Liver (tissue), 9 donors: ENCODE measurements around the gene TOP3A. TPM values are rescaled to one million over a fixed set of nuclear protein-coding genes. Genes with fewer than 3 reads are reported as not detected.

ENCODE experiments used
- DNase-seq: peaks from one replicate; pipeline ENCODE4 v3.0.0-alpha.2; 2017; ENCODE audit warnings: low spot score
- H3K27ac ChIP-seq, 2 donors: one replicate each; pipeline ENCODE4 v1.7.0; 2013; ENCODE audit warnings: inconsistent platforms in 2 of 2, low read length in 2 of 2, control low read depth in 1 of 2, low read depth in 1 of 2, mild to moderate bottlenecking in 1 of 2
- H3K27me3 ChIP-seq, 4 donors: one replicate each; pipeline versions ENCODE4 v1.6.1 to v1.7.0; 2013; ENCODE audit warnings: low read length in 3 of 4, inconsistent platforms in 1 of 4, mild to moderate bottlenecking in 1 of 4, moderate library complexity in 1 of 4; ENCODE audit not compliant: control insufficient read depth in 4 of 4, insufficient read depth in 4 of 4
- H3K36me3 ChIP-seq, 4 donors: one replicate each; pipeline versions ENCODE4 v1.6.1 to v1.7.0; 2013; ENCODE audit warnings: low read length in 3 of 4, mild to moderate bottlenecking in 3 of 4, low read depth in 1 of 4, moderate library complexity in 1 of 4; ENCODE audit not compliant: control insufficient read depth in 4 of 4, insufficient read depth in 3 of 4
- H3K4me1 ChIP-seq, 4 donors: one replicate each; pipeline versions ENCODE4 v1.6.1 to v1.7.0; 2013; ENCODE audit warnings: low read length in 3 of 4, mild to moderate bottlenecking in 3 of 4, moderate library complexity in 1 of 4; ENCODE audit not compliant: control insufficient read depth in 4 of 4, insufficient read depth in 4 of 4
- H3K4me3 ChIP-seq, 3 donors: one replicate each; pipeline versions ENCODE4 v1.6.1 to v1.7.0; 2013; ENCODE audit warnings: low read length in 3 of 3, control low read depth in 1 of 3, low read depth in 1 of 3, mild to moderate bottlenecking in 1 of 3
- H3K9ac ChIP-seq, 2 donors: one replicate each; pipeline ENCODE4 v1.7.0; 2013; ENCODE audit warnings: low read length in 2 of 2, mild to moderate bottlenecking in 2 of 2, moderate library complexity in 2 of 2, control low read depth in 1 of 2, low read depth in 1 of 2
- H3K9me3 ChIP-seq, 4 donors: one replicate each; pipeline versions ENCODE4 v1.6.1 to v1.7.0; 2013; ENCODE audit warnings: low read length in 3 of 4; ENCODE audit not compliant: control insufficient read depth in 4 of 4
- ATF3 ChIP-seq: IDR thresholded peaks from 2 replicates; pipeline ENCODE4 v1.6.1; 2016; ENCODE audit warnings: antibody characterized with exemption
- CTCF ChIP-seq: fragments of 150-350 bp; IDR thresholded peaks from 2 replicates; pipeline ENCODE4 v1.5.1; 2017; ENCODE audit warnings: improper control_type of control experiment, low read depth, low read length; ENCODE audit not compliant: missing input control
- EGR1 ChIP-seq, 2 donors: IDR thresholded peaks; 2 replicates each; pipeline ENCODE4 v1.6.1; 2016 to 2018; ENCODE audit warnings: antibody characterized with exemption in 2 of 2, low read depth in 2 of 2
- FOXA1 ChIP-seq: IDR thresholded peaks from 2 replicates; pipeline ENCODE4 v1.6.1; 2016; ENCODE audit warnings: antibody characterized with exemption
- FOXA2 ChIP-seq: IDR thresholded peaks from 2 replicates; pipeline ENCODE4 v1.6.1; 2016; ENCODE audit warnings: antibody characterized with exemption
- GABPA ChIP-seq, 2 donors: IDR thresholded peaks in 1 of 2; conservative IDR thresholded peaks in 1 of 2; 2 replicates each; pipeline ENCODE4 v1.6.1; 2016; ENCODE audit warnings: antibody characterized with exemption in 2 of 2, mild to moderate bottlenecking in 1 of 2, moderate library complexity in 1 of 2
- HNF4A ChIP-seq, 2 donors: conservative IDR thresholded peaks; 2 replicates each; pipeline ENCODE4 v1.6.1; 2016; ENCODE audit warnings: antibody characterized with exemption in 2 of 2, mild to moderate bottlenecking in 2 of 2
- HNF4G ChIP-seq: IDR thresholded peaks from 2 replicates; pipeline ENCODE4 v1.6.1; 2016; ENCODE audit warnings: antibody characterized with exemption
- JUND ChIP-seq, 2 donors: IDR thresholded peaks; 2 replicates each; pipeline ENCODE4 v1.6.1; 2016; ENCODE audit warnings: antibody characterized with exemption in 2 of 2
- MAX ChIP-seq: IDR thresholded peaks from 2 replicates; pipeline ENCODE4 v1.6.1; 2016; ENCODE audit warnings: antibody characterized with exemption
- NR2F2 ChIP-seq: IDR thresholded peaks from 2 replicates; pipeline ENCODE4 v1.6.1; 2016; ENCODE audit warnings: antibody characterized with exemption
- RAD21 ChIP-seq, 2 donors: IDR thresholded peaks; 2 replicates each; pipeline ENCODE4 v1.6.1; 2016; ENCODE audit warnings: antibody characterized with exemption in 2 of 2, mild to moderate bottlenecking in 2 of 2
- REST ChIP-seq: IDR thresholded peaks from 2 replicates; pipeline ENCODE4 v1.6.1; 2016; ENCODE audit warnings: antibody characterized with exemption, mild to moderate bottlenecking
- RXRA ChIP-seq, 2 donors: IDR thresholded peaks; 2 replicates each; pipeline ENCODE4 v1.6.1; 2017 to 2018; ENCODE audit warnings: antibody characterized with exemption in 2 of 2, mild to moderate bottlenecking in 1 of 2
- SP1 ChIP-seq: IDR thresholded peaks from 2 replicates; pipeline ENCODE4 v1.6.1; 2018; ENCODE audit warnings: antibody characterized with exemption, mild to moderate bottlenecking
- YY1 ChIP-seq: IDR thresholded peaks from 2 replicates; pipeline ENCODE4 v1.6.1; 2016; ENCODE audit warnings: antibody characterized with exemption, mild to moderate bottlenecking
- ZBTB33 ChIP-seq: IDR thresholded peaks from 2 replicates; pipeline ENCODE4 v1.6.1; 2016; ENCODE audit warnings: antibody characterized with exemption
- WGBS: extraction: QIAGEN DNeasy Blood & Tissue Kit; methylation state at CpG from one replicate; pipeline ENCODE4 v1.1.7; 2013; 5-methylcytosine and 5-hydroxymethylcytosine counted together
- polyA plus RNA-seq, 2 donors: library from polyadenylated mRNA; stranded (reverse) in 1 of 2; unstranded in 1 of 2; fragments of 200-250 nt in 1 of 2; fragments of >200 nt in 1 of 2; fragmentation: Nextera tagmentation in 1 of 2; extraction: Ambion mirVana in 1 of 2; gene quantifications; one replicate each; pipeline versions ENCODE4 v1.2.1 to v1.2.3, GENCODE V29; 2013 to 2015
- total RNA-seq, 2 donors: library from RNA; depleted of rRNA; stranded (reverse); fragments of >200 nt; gene quantifications; one replicate each; pipeline ENCODE4 v1.2.3, GENCODE V29; 2014
- donor health status: healthy.
- donor health status: healthy.
- donor health status: healthy.
- donor health status: healthy.
- donor health status: healthy.

TOP3A gene
- total and polyA plus RNA-seq, 4 donors, result 6.6 to 37.5 (median 14.3) TPM

- TF ChIP-seq CTCF, result no peak
- TF ChIP-seq ATF3, result no peak
- no peak for TF ChIP-seq EGR1 (IDR thresholded peaks at IDR 0.05; ENCODE audit: low read depth in 2 of 2)
- TF ChIP-seq YY1, result no peak
- no peak for TF ChIP-seq GABPA (IDR thresholded peaks at IDR 0.05 in 1 of 2, conservative IDR thresholded peaks at IDR 0.05 in 1 of 2)
- TF ChIP-seq NR2F2, result no peak
- no peak for TF ChIP-seq MAX
Observed at GRCh38 chr17:18280766-18281371, 33.9 kb downstream of the TOP3A start (continued).

GRCh38 chr17:18280249-18280648 is 34.5 kb downstream of the TOP3A start:
- DNase-seq, result no peak
- no peaks in the 10 kb centered on the region for H3K9me3 ChIP-seq

More at GRCh38 chr17:18280249-18280648, 34.5 kb downstream of the TOP3A start:
- H3K4me1 ChIP-seq, result no peaks in the 10 kb centered on the region
- H3K4me3 ChIP-seq, result no peak overlapping the region
- WGBS, result 98% methylated on average over 4 of the region's 4 CpGs
- no peak overlapping the region for H3K9ac ChIP-seq
- no peak overlapping the region for H3K27ac ChIP-seq
- peaks cover 18 to 83% (median 52%) of the 10 kb centered on the region in 4 donors for H3K36me3 ChIP-seq
- no peak for TF ChIP-seq FOXA1
- TF ChIP-seq HNF4G, result no peak
- TF ChIP-seq EGR1 (IDR thresholded peaks at IDR 0.05; ENCODE audit: low read depth in 2 of 2), result no peak
- no peak for TF ChIP-seq YY1
- no peak for TF ChIP-seq HNF4A (conservative IDR thresholded peaks at IDR 0.05)
- TF ChIP-seq CTCF, result no peak
- no peak for TF ChIP-seq RXRA (IDR thresholded peaks at IDR 0.05)
- TF ChIP-seq REST, result no peak
- TF ChIP-seq RAD21 (IDR thresholded peaks at IDR 0.05), result no peak
- TF ChIP-seq ATF3, result no peak
- no peak for TF ChIP-seq SP1
- TF ChIP-seq FOXA2, result no peak
- TF ChIP-seq ZBTB33, result no peak
- no peak for TF ChIP-seq JUND (IDR thresholded peaks at IDR 0.05)
- TF ChIP-seq NR2F2, result no peak
- no peak for TF ChIP-seq GABPA (IDR thresholded peaks at IDR 0.05 in 1 of 2, conservative IDR thresholded peaks at IDR 0.05 in 1 of 2)
- no peak for TF ChIP-seq MAX
- H3K27me3 ChIP-seq, result no peaks in the 10 kb centered on the region
